ENCODE data around the gene ASGR1. TPM values are rescaled to one million over a fixed set of nuclear protein-coding genes. Genes with fewer than 3 reads are reported as not detected.

Gene ASGR1
- total and polyA plus RNA-seq, 11 donors = 0.19 to 3.5 (median 0.53) TPM; not detected in 3

- H3K4me1 ChIP-seq = peaks cover 0 to 28% (median 12%) of the 10 kb centered on the region in 12 donors
- peak overlapping the region in 1 of 12 donors; percentile 24 for H3K27ac ChIP-seq
- H3K27me3 ChIP-seq = peaks cover 0 to 23% (median 17%) of the 10 kb centered on the region in 9 donors
- DNase-seq (no peak), ATAC-seq (peak in 3 of 4 donors; percentile 4 to 64 (median 15))
- 4 to 9% (median 6%) methylated on average over 18 of the region's 18 CpGs for WGBS, 4 donors
- H3K4me3 ChIP-seq = peak overlapping the region in 11 of 12 donors; percentile 15 to 56 (median 46)
- no peak for TF ChIP-seq CTCF (IDR thresholded peaks at IDR 0.05)
- TF ChIP-seq POLR2A (IDR thresholded peaks at IDR 0.05) = no peak
- intact Hi-C loops (cut with DNase I) = loop anchor here in 8 of 10 donors (1.0 to 5.0 kb wide), 6 partner anchors 41 to 131 kb away; no protein-coding TSS in a partner anchor
- H3K36me3 ChIP-seq = no peaks in the 10 kb centered on the region
- H3K9me3 ChIP-seq = no peaks in the 10 kb centered on the region
Measured at GRCh38 chr17:7177954-7178477, 1.2 kb downstream of the ASGR1 start.

DNA sequence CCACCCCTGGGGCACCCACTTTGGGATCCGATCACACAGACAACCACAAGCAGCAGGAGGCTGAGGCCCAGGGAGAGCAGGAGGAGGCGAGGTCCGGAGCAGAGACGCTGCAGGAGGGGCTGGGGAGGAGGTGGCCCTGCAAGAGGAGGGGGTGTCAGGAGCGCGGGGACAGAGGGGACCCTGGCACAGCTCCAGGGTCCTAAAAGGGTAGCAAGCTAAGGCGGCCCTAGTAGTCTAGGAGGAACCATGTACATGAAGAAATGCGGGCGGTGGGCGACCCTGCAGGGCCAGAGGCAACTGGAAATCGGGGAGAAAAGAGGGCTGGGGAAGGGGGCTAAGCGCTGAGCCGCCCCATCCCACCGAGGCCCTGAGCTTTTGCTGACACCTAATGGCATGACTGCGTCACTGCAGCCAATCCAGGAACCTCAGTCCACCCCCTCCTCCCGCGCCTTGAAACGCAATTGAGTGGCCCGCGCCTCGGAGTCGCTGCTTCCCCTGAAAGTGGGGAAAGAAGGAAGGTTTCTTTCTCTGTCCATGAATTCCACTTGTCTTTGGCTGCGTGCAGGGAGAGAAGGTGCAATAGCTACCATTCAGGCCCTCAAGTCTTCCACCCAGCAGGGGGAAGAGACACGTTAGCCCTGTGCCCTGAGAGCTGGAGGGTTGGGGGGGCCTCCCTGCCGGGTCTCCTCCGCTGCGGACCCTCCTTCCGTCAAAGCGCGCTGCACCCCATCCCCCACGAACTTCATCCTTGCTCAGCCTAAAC lies 1.8 kb downstream of the ASGR1 start:
- Histone ChIP-seq H3K4me3 (peak overlapping the region in 11 of 12 donors; percentile 15 to 56 (median 46)), H3K4me1 (peaks cover 0 to 30% (median 12%) of the 10 kb centered on the region in 12 donors), H3K36me3 (no peaks in the 10 kb centered on the region), H3K27me3 (peaks cover 0 to 23% (median 17%) of the 10 kb centered on the region in 9 donors), H3K27ac (peak overlapping the region in 1 of 12 donors; percentile 24), H3K9me3 (no peaks in the 10 kb centered on the region)
- WGBS, 4 donors = 2 to 3% (median 3%) methylated on average over 22 to 31 of the region's 31 CpGs
- peak in 4 of 5 donors; percentile 57 to 70 (median 66) for DNase-seq
- peak; percentile 69 to 84 (median 74) for ATAC-seq
- intact Hi-C loops (cut with DNase I) = loop anchor here in 8 of 10 donors (1.0 to 5.0 kb wide), 6 partner anchors 41 to 130 kb away; no protein-coding TSS in a partner anchor
- TF ChIP-seq POLR2A (IDR thresholded peaks at IDR 0.05) (no peak), CTCF (IDR thresholded peaks at IDR 0.05) (peak; percentile 76 to 92 (median 84))

DNA sequence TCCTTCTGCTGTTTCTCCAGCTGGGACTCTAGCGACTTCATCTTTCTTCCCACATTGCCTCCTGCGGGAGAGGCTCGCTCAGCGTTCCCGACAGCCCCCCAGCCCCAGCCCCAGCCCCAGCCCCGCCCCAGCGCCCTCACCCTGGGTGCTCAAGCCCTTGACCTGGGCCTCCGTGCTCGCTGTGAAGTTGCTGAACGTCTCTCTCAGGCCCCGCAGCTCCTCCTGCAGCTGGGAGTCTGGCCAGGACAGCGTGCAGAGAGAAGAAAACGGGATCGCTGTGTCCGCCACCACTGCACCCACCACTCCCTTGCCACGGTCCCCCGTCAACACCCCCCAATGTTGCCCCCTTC lies 2.4 kb downstream of the ASGR1 start:
- H3K27ac ChIP-seq = no peak overlapping the region
- intact Hi-C loops (cut with DNase I) = loop anchor here in 8 of 10 donors (1.0 to 5.0 kb wide), 6 partner anchors 40 to 130 kb away; no protein-coding TSS in a partner anchor
- H3K36me3 ChIP-seq = no peaks in the 10 kb centered on the region
- H3K4me3 ChIP-seq = peak overlapping the region in 8 of 12 donors; percentile 28 to 56 (median 50)
- no peaks in the 10 kb centered on the region for H3K9me3 ChIP-seq
- ATAC-seq = peak in 1 of 4 donors; percentile 25
- 9 to 15% (median 13%) methylated on average over 13 to 17 of the region's 17 CpGs for WGBS, 4 donors
- peaks cover 0 to 23% (median 17%) of the 10 kb centered on the region in 9 donors for H3K27me3 ChIP-seq
- DNase-seq = no peak
- peaks cover 0 to 34% (median 12%) of the 10 kb centered on the region in 12 donors for H3K4me1 ChIP-seq
- TF ChIP-seq POLR2A (IDR thresholded peaks at IDR 0.05) (no peak), CTCF (IDR thresholded peaks at IDR 0.05) (no peak)

Measured in heart left ventricle (tissue), 16 donors.